Trophoblast cell (in vitro differentiated cells and primary cell): ENCODE results near the gene TFCP2L1.
A peak's percentile ranks its signal among the peaks of the same experiment; 100 is the strongest.

Experiments
- DNase-seq, 2 donors: peaks; one replicate each; pipeline ENCODE4 v3.0.0-alpha.2; 2016
- H2AFZ ChIP-seq: 2 replicates; pipeline ENCODE4 v1.6.1; 2013; ENCODE audit warnings: low read length, moderate library complexity, mild to moderate bottlenecking; ENCODE audit not compliant: insufficient read depth, poor library complexity
- H2AK5ac ChIP-seq: 2 replicates; pipeline ENCODE4 v1.6.1; 2013; ENCODE audit warnings: mild to moderate bottlenecking, low read length
- H2BK120ac ChIP-seq: 2 replicates; pipeline ENCODE4 v1.6.1; 2013; ENCODE audit warnings: low read length, mild to moderate bottlenecking, moderate library complexity; ENCODE audit not compliant: insufficient read depth, poor library complexity
- H2BK12ac ChIP-seq: 2 replicates; pipeline ENCODE4 v1.6.1; 2013; ENCODE audit warnings: mild to moderate bottlenecking, low read length, moderate library complexity
- H2BK5ac ChIP-seq: 2 replicates; pipeline ENCODE4 v1.6.1; 2013; ENCODE audit warnings: low read length, low read depth, moderate library complexity, mild to moderate bottlenecking; ENCODE audit not compliant: poor library complexity
- H3K14ac ChIP-seq: 2 replicates; pipeline ENCODE4 v1.6.1; 2013; ENCODE audit warnings: mild to moderate bottlenecking, low read length
- H3K18ac ChIP-seq: 2 replicates; pipeline ENCODE4 v1.6.1; 2013; ENCODE audit warnings: mild to moderate bottlenecking, low read length
- H3K23ac ChIP-seq: 2 replicates; pipeline ENCODE4 v1.6.1; 2013; ENCODE audit warnings: low read length
- H3K27ac ChIP-seq: 2 replicates; pipeline ENCODE4 v1.5.1; 2013; ENCODE audit warnings: low read depth, mild to moderate bottlenecking, inconsistent platforms, low read length, moderate library complexity
- H3K27me3 ChIP-seq: 2 replicates; pipeline ENCODE4 v1.6.1; 2013; ENCODE audit warnings: inconsistent platforms, mild to moderate bottlenecking, low read length, moderate library complexity; ENCODE audit not compliant: insufficient read depth
- H3K36me3 ChIP-seq, 2 experiments: 1 replicate in 1 of 2; 2 replicates in 1 of 2; pipeline ENCODE4 v1.6.1; 2013; ENCODE audit warnings: low read length in 2 of 2, mild to moderate bottlenecking in 2 of 2, moderate library complexity in 1 of 2; ENCODE audit not compliant: insufficient read depth in 2 of 2, control insufficient read depth in 1 of 2
- H3K4ac ChIP-seq: 2 replicates; pipeline ENCODE4 v1.6.1; 2013; ENCODE audit warnings: low read depth, mild to moderate bottlenecking, low read length, moderate library complexity
- H3K4me1 ChIP-seq, 2 experiments: 1 replicate in 1 of 2; 2 replicates in 1 of 2; pipeline ENCODE4 v1.6.1; 2013; ENCODE audit warnings: low read length in 2 of 2, mild to moderate bottlenecking in 2 of 2, moderate library complexity in 1 of 2; ENCODE audit not compliant: insufficient read depth in 2 of 2, control insufficient read depth in 1 of 2
- H3K4me2 ChIP-seq: 2 replicates; pipeline ENCODE4 v1.6.1; 2013; ENCODE audit warnings: inconsistent platforms, mild to moderate bottlenecking, low read length, moderate library complexity
- H3K4me3 ChIP-seq: 2 replicates; pipeline ENCODE4 v1.5.1; 2013; ENCODE audit warnings: mild to moderate bottlenecking, low read depth, low read length, inconsistent platforms
- H3K79me1 ChIP-seq: one replicate; pipeline ENCODE4 v1.6.1; 2013; ENCODE audit warnings: low read length
- H3K79me2 ChIP-seq: 2 replicates; pipeline ENCODE4 v1.6.1; 2013; ENCODE audit warnings: low read length, mild to moderate bottlenecking; ENCODE audit not compliant: control insufficient read depth, insufficient read depth, poor library complexity
- H3K9ac ChIP-seq: 2 replicates; pipeline ENCODE4 v1.6.1; 2013; ENCODE audit warnings: mild to moderate bottlenecking, low read length
- H3K9me3 ChIP-seq: 2 replicates; pipeline ENCODE4 v1.6.1; 2013; ENCODE audit warnings: low read depth, mild to moderate bottlenecking, control low read depth, inconsistent platforms, low read length; ENCODE audit not compliant: insufficient read depth
- H4K12ac ChIP-seq: 2 replicates; pipeline ENCODE4 v1.6.1; 2013; ENCODE audit warnings: low read depth, mild to moderate bottlenecking, low read length, moderate library complexity
- H4K8ac ChIP-seq: 2 replicates; pipeline ENCODE4 v1.6.1; 2013; ENCODE audit warnings: low read depth, mild to moderate bottlenecking, low read length, moderate library complexity
- H4K91ac ChIP-seq: one replicate; pipeline ENCODE4 v1.6.1; 2013; ENCODE audit warnings: low read depth, mild to moderate bottlenecking, low read length, moderate library complexity
- WGBS: extraction: QIAGEN DNeasy Blood & Tissue Kit; methylation state at CpG from one replicate; pipeline ENCODE4 v1.1.7; 2013; ENCODE audit warnings: missing lambda C conversion rate; ENCODE audit not compliant: insufficient read length, insufficient coverage; ENCODE audit errors: extremely low coverage; 5-methylcytosine and 5-hydroxymethylcytosine counted together

The TFCP2L1 gene

DNA sequence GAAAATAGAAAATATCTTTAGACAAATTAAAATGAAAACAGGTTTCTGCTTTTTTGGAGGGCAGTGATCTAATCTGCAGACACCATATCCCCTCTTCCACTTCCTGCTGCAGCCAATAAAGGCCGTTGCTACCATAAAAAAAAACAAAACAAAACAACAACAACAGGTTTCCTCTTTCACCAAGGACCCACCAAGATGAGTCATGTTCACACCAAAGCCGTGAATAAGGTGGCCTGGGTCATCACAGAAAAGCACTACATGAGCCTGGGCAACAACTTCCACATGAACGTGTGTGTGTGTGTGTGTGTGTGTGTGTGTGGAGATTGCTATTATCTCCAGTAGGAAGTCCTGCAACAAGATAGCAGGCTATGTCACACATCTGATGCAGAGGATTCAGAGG is 24.8 kb upstream of the TFCP2L1 start:
- H2BK120ac ChIP-seq: no peak overlapping the region
- no peak overlapping the region for H2AFZ ChIP-seq
- H3K4me1 ChIP-seq: peaks cover 0 to 3% of the 10 kb centered on the region in 2 experiments
- H3K27me3 ChIP-seq: no peaks in the 10 kb centered on the region
- H3K4me3 ChIP-seq: no peak overlapping the region
- H3K4me2 ChIP-seq: no peak overlapping the region
- H3K9me3 ChIP-seq: no peaks in the 10 kb centered on the region
- H4K12ac ChIP-seq: no peak overlapping the region
- no peaks in the 10 kb centered on the region for H3K36me3 ChIP-seq
- DNase-seq: peak in 1 of 2 donors; percentile 35
- no peak overlapping the region for H3K4ac ChIP-seq
- no peak overlapping the region for H4K8ac ChIP-seq
- H4K91ac ChIP-seq: no peak overlapping the region
- no peaks in the 10 kb centered on the region for H3K79me2 ChIP-seq
- no CpG with 5 or more reads among the region's 3 CpGs for WGBS
- H2AK5ac ChIP-seq: no peak overlapping the region
- no peak overlapping the region for H3K14ac ChIP-seq
- no peak overlapping the region for H3K9ac ChIP-seq
- no peak overlapping the region for H3K27ac ChIP-seq
- H3K79me1 ChIP-seq: no peaks in the 10 kb centered on the region
- H3K18ac ChIP-seq: no peak overlapping the region
- no peak overlapping the region for H3K23ac ChIP-seq
- no peak overlapping the region for H2BK5ac ChIP-seq
- H2BK12ac ChIP-seq: no peak overlapping the region

DNA sequence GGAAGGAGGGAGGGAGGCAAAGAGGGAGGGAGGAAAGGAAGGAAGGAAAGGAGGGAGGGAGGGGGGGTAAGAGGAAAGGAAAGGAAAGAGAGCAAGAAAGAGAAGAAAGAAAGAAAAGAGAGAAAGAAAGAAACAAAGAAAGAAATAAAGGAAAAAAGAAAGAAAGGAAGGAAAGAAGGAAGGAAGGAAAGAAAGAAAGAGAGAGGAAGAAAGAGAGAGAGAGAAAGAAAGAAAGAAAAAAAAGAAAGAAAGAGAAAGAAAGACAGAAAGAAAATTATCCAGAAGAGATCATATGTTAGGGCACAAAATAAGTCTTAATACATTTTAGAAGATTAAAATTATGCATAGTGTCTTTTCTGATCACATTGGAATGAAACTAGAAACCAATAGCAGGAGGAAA is 24.3 kb upstream of the TFCP2L1 start:
- no peaks in the 10 kb centered on the region for H3K79me1 ChIP-seq
- DNase-seq: no peak
- no peak overlapping the region for H4K12ac ChIP-seq
- H3K18ac ChIP-seq: no peak overlapping the region
- no peak overlapping the region for H3K27ac ChIP-seq
- no peak overlapping the region for H3K9ac ChIP-seq
- no peaks in the 10 kb centered on the region for H3K27me3 ChIP-seq
- H3K4me3 ChIP-seq: no peak overlapping the region
- no peaks in the 10 kb centered on the region for H3K9me3 ChIP-seq
- no peak overlapping the region for H2AK5ac ChIP-seq
- no peak overlapping the region for H2BK120ac ChIP-seq
- no peak overlapping the region for H3K4ac ChIP-seq
- no peaks in the 10 kb centered on the region for H3K36me3 ChIP-seq
- H4K91ac ChIP-seq: no peak overlapping the region
- H2BK5ac ChIP-seq: no peak overlapping the region
- no peak overlapping the region for H2AFZ ChIP-seq
- H2BK12ac ChIP-seq: no peak overlapping the region
- H4K8ac ChIP-seq: no peak overlapping the region
- H3K4me1 ChIP-seq: peaks cover 0 to 3% of the 10 kb centered on the region in 2 experiments
- H3K23ac ChIP-seq: no peak overlapping the region
- no peak overlapping the region for H3K14ac ChIP-seq
- H3K4me2 ChIP-seq: no peak overlapping the region
- no peaks in the 10 kb centered on the region for H3K79me2 ChIP-seq

DNA sequence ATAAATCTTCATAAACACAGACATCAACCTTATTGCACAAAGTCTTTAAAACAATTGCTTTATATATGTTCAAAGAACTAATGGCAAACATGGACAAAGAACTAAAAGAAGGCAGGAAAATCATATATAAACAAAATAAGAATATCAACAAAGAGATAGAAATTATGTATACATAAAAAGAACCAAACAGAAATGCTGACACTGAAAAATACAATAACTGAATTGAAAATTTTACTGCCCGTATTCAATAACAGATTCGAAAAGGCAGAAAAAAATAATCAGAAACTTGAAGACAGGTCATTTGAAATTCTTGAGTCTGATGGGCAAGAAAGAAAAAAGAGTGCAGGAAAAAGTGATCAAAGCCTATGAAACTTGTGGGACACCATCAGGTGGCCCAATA is 22.0 kb upstream of the TFCP2L1 start:
- no peak overlapping the region for H4K12ac ChIP-seq
- no peak overlapping the region for H3K4me3 ChIP-seq
- no peaks in the 10 kb centered on the region for H3K36me3 ChIP-seq
- no peak for DNase-seq
- no peak overlapping the region for H4K8ac ChIP-seq
- peaks cover 0 to 3% of the 10 kb centered on the region in 2 experiments for H3K4me1 ChIP-seq
- H2BK12ac ChIP-seq: no peak overlapping the region
- H2AK5ac ChIP-seq: no peak overlapping the region
- no peaks in the 10 kb centered on the region for H3K79me1 ChIP-seq
- H3K4me2 ChIP-seq: no peak overlapping the region
- no peak overlapping the region for H2BK120ac ChIP-seq
- no peak overlapping the region for H2BK5ac ChIP-seq
- H3K27me3 ChIP-seq: no peaks in the 10 kb centered on the region
- H4K91ac ChIP-seq: no peak overlapping the region
- no peak overlapping the region for H2AFZ ChIP-seq
- H3K9ac ChIP-seq: no peak overlapping the region
- no peak overlapping the region for H3K4ac ChIP-seq
- no peak overlapping the region for H3K18ac ChIP-seq
- no CpG with 5 or more reads among the region's 2 CpGs for WGBS
- H3K9me3 ChIP-seq: no peaks in the 10 kb centered on the region
- no peak overlapping the region for H3K23ac ChIP-seq
- H3K27ac ChIP-seq: no peak overlapping the region
- no peak overlapping the region for H3K14ac ChIP-seq
- H3K79me2 ChIP-seq: no peaks in the 10 kb centered on the region

GRCh38 chr2:121304941-121305340 is 19.9 kb upstream of the TFCP2L1 start:
- no peaks in the 10 kb centered on the region for H3K27me3 ChIP-seq
- WGBS: no CpG with 5 or more reads among the region's 2 CpGs
- H2BK12ac ChIP-seq: no peak overlapping the region
- H3K36me3 ChIP-seq: no peaks in the 10 kb centered on the region
- no peaks in the 10 kb centered on the region for H3K9me3 ChIP-seq
- H3K79me1 ChIP-seq: no peaks in the 10 kb centered on the region
- no peak overlapping the region for H4K91ac ChIP-seq
- no peak overlapping the region for H2BK5ac ChIP-seq
- no peak overlapping the region for H3K14ac ChIP-seq
- DNase-seq: no peak
- no peak overlapping the region for H3K9ac ChIP-seq
- no peak overlapping the region for H3K27ac ChIP-seq
- peaks cover 0 to 3% of the 10 kb centered on the region in 2 experiments for H3K4me1 ChIP-seq
- H3K18ac ChIP-seq: no peak overlapping the region
- H4K12ac ChIP-seq: no peak overlapping the region
- no peak overlapping the region for H3K4me2 ChIP-seq
- no peak overlapping the region for H2BK120ac ChIP-seq
- H3K79me2 ChIP-seq: no peaks in the 10 kb centered on the region
- H2AK5ac ChIP-seq: no peak overlapping the region
- H2AFZ ChIP-seq: no peak overlapping the region
- no peak overlapping the region for H4K8ac ChIP-seq
- H3K23ac ChIP-seq: no peak overlapping the region
- no peak overlapping the region for H3K4ac ChIP-seq
- no peak overlapping the region for H3K4me3 ChIP-seq
